GM12878 (cell line): ENCODE data around the gene CNMD. TPM values are rescaled to one million over a fixed set of nuclear protein-coding genes. Genes with fewer than 3 reads are reported as not detected.

ENCODE experiments used
- ATAC-seq: fragments of 200-7000 bp; cut with Tn5 transposase; 3 replicates; pipeline ENCODE4 v1.9.1; 2020; ENCODE audit warnings: mild to moderate bottlenecking, moderate library complexity
- BruUV-seq: library from RNA; stranded (reverse); fragments of 400-500 nt; replicated peaks from 2 replicates; lab custom pipeline; 2021; lab: Mats Ljungman, UMichigan
- CTCF ChIA-PET: fragments of 300-600 bp; sonication (Branson Sonifier 250); formaldehyde crosslinking; extraction: SDS; loops from one replicate; lab custom pipeline; 2021; ENCODE audit warnings: inconsistent platforms; lab: Yijun Ruan, JAX
- POLR2A ChIA-PET: fragments of 350-600 bp; formaldehyde crosslinking; extraction: SDS; loops from one replicate; lab custom pipeline; 2021; ENCODE audit warnings: inconsistent platforms; lab: Charles Lee
- RAD21 ChIA-PET: fragments of 300-600 bp; sonication (Branson Sonifier 250); formaldehyde crosslinking; loops from one replicate; lab custom pipeline; 2023; ENCODE audit warnings: antibody characterized with exemption; ENCODE audit not compliant: unreplicated experiment; lab: Charles Lee
- SMC1A ChIA-PET: fragments of 300-600 bp; sonication (Branson Sonifier 250); formaldehyde crosslinking; loops from one replicate; lab custom pipeline; 2023; ENCODE audit not compliant: unreplicated experiment, uncharacterized antibody; lab: Charles Lee
- DNase-seq: peaks from one replicate; pipeline ENCODE4 v3.0.0-alpha.2; 2011; ENCODE audit warnings: low read depth, low spot score
- FAIRE-seq: peaks from 3 replicates; lab custom pipeline; 2011; peaks lifted over from hg19 to GRCh38; lab: Jason Lieb, UNC
- H2AFZ ChIP-seq: 2 replicates; pipeline ENCODE4 v1.6.0; 2011; ENCODE audit warnings: low read depth, low read length, control low read depth; ENCODE audit not compliant: control insufficient read depth
- H3K27ac ChIP-seq: 2 replicates; pipeline ENCODE4 v1.5.1; 2011; ENCODE audit warnings: control low read depth; ENCODE audit not compliant: control insufficient read depth, insufficient read depth
- H3K27me3 ChIP-seq, 2 experiments: replicated peaks in 1 of 2; 2 replicates each; pipeline versions ENCODE4 v1.6.0 to v1.6.1; 2011; ENCODE audit warnings: low read length in 1 of 2; ENCODE audit not compliant: control insufficient read depth in 2 of 2, insufficient read depth in 2 of 2
- H3K36me3 ChIP-seq, 2 experiments: 2 replicates each; pipeline ENCODE4 v1.5.1; 2011; ENCODE audit warnings: low read length in 1 of 2; ENCODE audit not compliant: control insufficient read depth in 2 of 2, insufficient read depth in 2 of 2
- H3K4me1 ChIP-seq: 2 replicates; pipeline ENCODE4 v1.6.1; 2011; ENCODE audit warnings: mild to moderate bottlenecking, low read length, moderate library complexity, mixed read lengths; ENCODE audit not compliant: control insufficient read depth, insufficient read depth
- H3K4me2 ChIP-seq: 2 replicates; pipeline ENCODE4 v1.6.0; 2011; ENCODE audit warnings: control low read depth; ENCODE audit not compliant: control insufficient read depth, insufficient read depth
- H3K4me3 ChIP-seq: fragments of 200-600 bp; sonication (generic); 2 replicates; pipeline ENCODE4 v1.5.1; 2016
- H3K79me2 ChIP-seq: 2 replicates; pipeline ENCODE4 v1.6.0; 2011; ENCODE audit warnings: low read length; ENCODE audit not compliant: control insufficient read depth, insufficient read depth
- H3K9ac ChIP-seq: 2 replicates; pipeline ENCODE4 v1.8.0; 2011; ENCODE audit warnings: low read length, control low read depth, mixed read lengths; ENCODE audit not compliant: control insufficient read depth, insufficient read depth
- H3K9me3 ChIP-seq: replicated peaks from 3 replicates; pipeline ENCODE4 v1.5.1; 2011; ENCODE audit warnings: mild to moderate bottlenecking, low read length; ENCODE audit not compliant: control insufficient read depth, insufficient read depth
- H4K20me1 ChIP-seq: 2 replicates; pipeline ENCODE4 v1.6.0; 2011; ENCODE audit not compliant: control insufficient read depth, insufficient read depth
- BCL11A ChIP-seq: IDR thresholded peaks from 2 replicates; pipeline ENCODE4 v1.6.1; 2011; ENCODE audit warnings: low read depth, low read length
- BHLHE40 ChIP-seq, 2 experiments: fragments of 450-650 bp in 1 of 2; IDR thresholded peaks; 2 replicates each; pipeline ENCODE4 v1.6.1; 2011 to 2017; ENCODE audit warnings: low read depth in 2 of 2, borderline replicate concordance in 1 of 2, improper control_type of control experiment in 1 of 2, low read length in 1 of 2, mild to moderate bottlenecking in 1 of 2
- BRCA1 ChIP-seq: IDR thresholded peaks from 2 replicates; pipeline ENCODE4 v1.6.1; 2011; ENCODE audit warnings: low read depth, low read length, improper control_type of control experiment
- CEBPZ ChIP-seq: fragments of 150-350 bp; IDR thresholded peaks from 2 replicates; pipeline ENCODE4 v1.6.1; 2016; ENCODE audit warnings: low read depth, low read length
- CREM ChIP-seq: IDR thresholded peaks from 2 replicates; pipeline ENCODE4 v1.6.1; 2014; ENCODE audit warnings: antibody characterized with exemption, low read depth
- E2F8 ChIP-seq: fragments of 450-650 bp; IDR thresholded peaks from 2 replicates; pipeline ENCODE4 v1.6.1; 2018; ENCODE audit warnings: mild to moderate bottlenecking, low read depth, moderate library complexity; ENCODE audit not compliant: partially characterized antibody
- FOS ChIP-seq: IDR thresholded peaks from 3 replicates; pipeline ENCODE4 v1.6.1; 2011; ENCODE audit warnings: borderline replicate concordance; ENCODE audit not compliant: insufficient read length; ENCODE audit errors: extremely low read depth
- GATAD2B ChIP-seq: fragments of 450-650 bp; conservative IDR thresholded peaks from 2 replicates; pipeline ENCODE4 v1.6.1; 2017; ENCODE audit warnings: low read depth, mild to moderate bottlenecking, moderate library complexity
- RELB ChIP-seq: fragments of 450-650 bp; IDR thresholded peaks from 2 replicates; pipeline ENCODE4 v1.6.1; 2017; ENCODE audit warnings: low read depth, mild to moderate bottlenecking, moderate library complexity
- SREBF2 ChIP-seq: IDR thresholded peaks from 2 replicates; pipeline ENCODE4 v1.6.1; 2012; ENCODE audit warnings: mild to moderate bottlenecking, low read length
- STAT1 ChIP-seq: fragments of 450-650 bp; conservative IDR thresholded peaks from 2 replicates; pipeline ENCODE4 v1.6.1; 2014; ENCODE audit warnings: antibody characterized with exemption, mild to moderate bottlenecking
- TCF3 ChIP-seq: IDR thresholded peaks from 2 replicates; pipeline ENCODE4 v1.6.1; 2012; ENCODE audit warnings: low read depth, mild to moderate bottlenecking, low read length, borderline replicate concordance; ENCODE audit not compliant: insufficient read depth
- WGBS: methylation state at CpG from one replicate; pipeline ENCODE4 v1.1.6; 2016; ENCODE audit warnings: low lambda C conversion rate; ENCODE audit not compliant: insufficient replicate concordance, insufficient coverage; ENCODE audit errors: missing lambda C conversion rate; 5-methylcytosine and 5-hydroxymethylcytosine counted together
- in situ Hi-C: fragments of 300-500 bp; cut with MboI; formaldehyde crosslinking; loops from 9 replicates; pipeline ENCODE4 v1.14.3; 2018; ENCODE audit warnings: mixed read lengths
- intact Hi-C: fragments of 100-400 bp; cut with micrococcal nuclease; formaldehyde crosslinking; loops from one replicate; pipeline ENCODE4 v1.14.2; 2022; ENCODE audit not compliant: unreplicated experiment
- polyA plus RNA-seq, 11 experiments: library from polyadenylated mRNA; depleted of rRNA in 4 of 11; unstranded in 6 of 11; stranded (reverse) in 5 of 11; fragments of >200 nt; fragmentation: Nextera tagmentation in 4 of 11; fragmentation: Illumina TruSeq in 1 of 11; extraction: Ambion mirVana in 4 of 11; extraction: Trizol in 1 of 11; gene quantifications; 1 replicate in 1 of 11; 2 replicates in 10 of 11; pipeline versions ENCODE4 v1.2.1 to v1.2.3, GENCODE V29; 2011 to 2016; ENCODE audit warnings: inconsistent platforms in 2 of 11, missing spikeins in 2 of 11, low read depth in 1 of 11
- total RNA-seq, 4 experiments: library from RNA; depleted of rRNA in 3 of 4; stranded (reverse); fragments of >200 nt in 3 of 4; fragmentation: Illumina TruSeq in 1 of 4; extraction: Trizol in 1 of 4; gene quantifications; 2 replicates each; pipeline versions ENCODE4 v1.2.1 to v1.2.3, GENCODE V29; 2013 to 2021

CNMD gene
- total and polyA plus RNA-seq, 10 of the 15 experiments (the other 5 are each of a cell fraction or from before 2014, with no cell fraction given): 0.31 to 1.6 (median 0.73) TPM

GRCh38 chr13:52737965-52738364, 1.7 kb downstream of the CNMD start:
- Histone ChIP-seq H3K4me1 (no peaks in the 10 kb centered on the region; the same call in 1 of the 2 replicates), H4K20me1 (no peaks in the 10 kb centered on the region), H3K9ac (no peak overlapping the region), H3K79me2 (no peaks in the 10 kb centered on the region), H3K27me3 (peaks cover 2 to 14% of the 10 kb centered on the region in 2 experiments; a peak in 3 of 4 replicates), H3K9me3 (no peaks in the 10 kb centered on the region), H3K27ac (no peak overlapping the region), H3K36me3 (no peaks in the 10 kb centered on the region), H2AFZ (no peak overlapping the region), H3K4me2 (no peak overlapping the region), H3K4me3 (no peak overlapping the region)
- in situ Hi-C loops (no loop called here), intact Hi-C loops (loop anchor here (2.0 kb wide), 1 partner anchor 73 kb away; no protein-coding TSS in a partner anchor)
- RAD21 ChIA-PET: interaction anchor here (0.8 to 3.4 kb wide), 14 partner anchors 11 to 85 kb away, joined by 3 to 46 read pairs (median 5); partner anchors contain the start of gene SUGT1
- DNase-seq (no peak), ATAC-seq (no peak), FAIRE-seq (no peak)
- SMC1A ChIA-PET: interaction anchor here (0.8 to 9.0 kb wide), 16 partner anchors 8 to 140 kb away, joined by 3 to 134 read pairs (median 4); no protein-coding TSS in a partner anchor
- POLR2A ChIA-PET: interaction anchor here (1.0 to 1.6 kb wide), 6 partner anchors 9 to 75 kb away, joined by 3 to 5 read pairs (median 4); no protein-coding TSS in a partner anchor
- TF ChIP-seq RELB (no peak), STAT1 (no peak), FOS (no peak), E2F8 (no peak), GATAD2B (no peak), CREM (no peak), CEBPZ (no peak), BHLHE40 (IDR thresholded peaks at IDR 0.05; ENCODE audit: borderline replicate concordance in 1 of 2, low read depth in 2 of 2, low read length in 1 of 2) (no peak), BRCA1 (no peak), TCF3 (no peak), SREBF2 (no peak), BCL11A (no peak)
- BruUV-seq: no TSS peak
- CTCF ChIA-PET: interaction anchor here (0.6 to 10.0 kb wide), 17 partner anchors 11 to 230 kb away, joined by 3 to 78 read pairs (median 4); no protein-coding TSS in a partner anchor
- WGBS: 1% methylated on average over 4 of the region's 4 CpGs
